SK-N-SH treated with all-trans-retinoic acid at 6 μM for 48 hours (cell line): Measurements from ENCODE around the gene DIP2A.

Experiments used
- ATAC-seq: fragments of 200-7000 bp; cut with Tn5 transposase; 3 replicates; pipeline ENCODE4 v1.9.1; 2020; ENCODE audit warnings: mild to moderate bottlenecking, moderate library complexity
- ARNTL ChIP-seq: fragments of 450-650 bp; formaldehyde crosslinking; IDR thresholded peaks from 2 replicates; pipeline ENCODE4 v1.5.0; 2020; ENCODE audit warnings: low read depth, mild to moderate bottlenecking, moderate library complexity, borderline replicate concordance
- CSDC2 ChIP-seq: fragments of 250-450 bp; sonication (Bioruptor Pico); IDR thresholded peaks from 2 replicates; pipeline ENCODE4 v1.5.0; 2020; ENCODE audit warnings: mild to moderate bottlenecking, moderate library complexity
- ESRRG ChIP-seq: fragments of 250-450 bp; sonication (Bioruptor Pico); IDR thresholded peaks from 2 replicates; pipeline ENCODE4 v1.6.1; 2021; ENCODE audit warnings: mild to moderate bottlenecking
- GLIS3 ChIP-seq: fragments of 250-450 bp; sonication (Bioruptor Pico); IDR thresholded peaks from 2 replicates; pipeline ENCODE4 v1.5.0; 2020; ENCODE audit warnings: mild to moderate bottlenecking, moderate library complexity
- ISL1 ChIP-seq: fragments of 250-450 bp; sonication (Bioruptor Pico); IDR thresholded peaks from 2 replicates; pipeline ENCODE4 v2.1.2; 2022; ENCODE audit warnings: mild to moderate bottlenecking, moderate library complexity
- OSR1 ChIP-seq: fragments of 250-450 bp; sonication (Bioruptor Pico); IDR thresholded peaks from 2 replicates; pipeline ENCODE4 v1.8.0; 2022; ENCODE audit warnings: moderate library complexity, mild to moderate bottlenecking, inconsistent platforms
- PPARA ChIP-seq: fragments of 250-450 bp; sonication (Bioruptor Pico); IDR thresholded peaks from 2 replicates; pipeline ENCODE4 v1.5.0; 2020; ENCODE audit warnings: mild to moderate bottlenecking, borderline replicate concordance
- SNAI2 ChIP-seq: fragments of 250-450 bp; sonication (Bioruptor Pico); IDR thresholded peaks from 2 replicates; pipeline ENCODE4 v1.5.0; 2020; ENCODE audit warnings: mild to moderate bottlenecking, moderate library complexity
- TCF4 ChIP-seq: fragments of 250-450 bp; sonication (Bioruptor Pico); IDR thresholded peaks from 2 replicates; pipeline ENCODE4 v1.8.0; 2021; ENCODE audit warnings: mild to moderate bottlenecking, moderate library complexity, borderline replicate concordance
- TOX ChIP-seq: fragments of 250-450 bp; sonication (Bioruptor Pico); IDR thresholded peaks from 2 replicates; pipeline ENCODE4 v1.8.0; 2021; ENCODE audit warnings: mild to moderate bottlenecking, moderate library complexity, borderline replicate concordance
- ZFP3 ChIP-seq: fragments of 250-450 bp; sonication (Bioruptor Pico); IDR thresholded peaks from 2 replicates; pipeline ENCODE4 v1.5.0; 2020; ENCODE audit warnings: mild to moderate bottlenecking, moderate library complexity
- ZFP30 ChIP-seq: fragments of 450-650 bp; formaldehyde crosslinking; IDR thresholded peaks from 2 replicates; pipeline ENCODE4 v1.5.0; 2022; ENCODE audit warnings: mild to moderate bottlenecking, moderate library complexity
- ZNF565 ChIP-seq: fragments of 450-650 bp; formaldehyde crosslinking; conservative IDR thresholded peaks from 2 replicates; pipeline ENCODE4 v1.5.0; 2020; ENCODE audit warnings: low read depth, mild to moderate bottlenecking, moderate library complexity
- ZNF70 ChIP-seq: fragments of 450-650 bp; formaldehyde crosslinking; IDR thresholded peaks from 2 replicates; pipeline ENCODE4 v1.5.0; 2020; ENCODE audit warnings: mild to moderate bottlenecking, moderate library complexity
- ZNF8 ChIP-seq: fragments of 450-650 bp; formaldehyde crosslinking; IDR thresholded peaks from 2 replicates; pipeline ENCODE4 v1.5.0; 2020; ENCODE audit warnings: mild to moderate bottlenecking, moderate library complexity
- TF ChIP-seq, protein P1 (sequence below): fragments of 250-450 bp; sonication (Bioruptor Pico); IDR thresholded peaks from 2 replicates; pipeline ENCODE4 v1.8.0; 2021; ENCODE audit warnings: low read depth, mild to moderate bottlenecking, moderate library complexity, borderline replicate concordance
- TF ChIP-seq, protein P2 (sequence below): fragments of 250-450 bp; sonication (Bioruptor Pico); IDR thresholded peaks from 2 replicates; pipeline ENCODE4 v1.5.1; 2020; ENCODE audit warnings: low read depth, mild to moderate bottlenecking, moderate library complexity
- TF ChIP-seq, protein P3 (sequence below): fragments of 250-450 bp; sonication (Bioruptor Pico); IDR thresholded peaks from 2 replicates; pipeline ENCODE4 v1.5.1; 2021; ENCODE audit warnings: mild to moderate bottlenecking, moderate library complexity
- TF ChIP-seq, protein P4 (sequence below): fragments of 250-450 bp; sonication (Bioruptor Pico); IDR thresholded peaks from 2 replicates; pipeline ENCODE4 v1.8.0; 2020; ENCODE audit warnings: mild to moderate bottlenecking, moderate library complexity, borderline replicate concordance

Gene DIP2A

DNA sequence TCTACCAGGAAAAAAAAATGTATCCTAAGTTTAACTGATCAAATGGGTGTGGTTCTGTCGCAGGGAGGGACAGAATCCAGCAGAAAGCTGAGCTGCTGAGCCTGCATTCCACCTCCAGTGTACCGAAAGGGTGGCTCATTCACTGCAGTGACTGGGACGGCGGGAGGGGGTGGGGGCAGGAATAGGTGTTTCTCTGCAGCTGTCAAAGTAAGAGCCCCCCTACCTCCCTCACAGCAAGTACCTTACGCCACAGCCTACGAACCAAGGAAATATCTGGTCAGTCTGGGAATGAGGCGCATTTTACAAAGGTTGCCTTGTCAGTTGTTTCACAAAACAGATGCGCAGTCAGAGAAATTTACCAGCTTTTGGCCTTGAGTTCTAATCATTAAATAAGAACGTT, 144.5 kb downstream of the DIP2A start:
- no peak for TF ChIP-seq ARNTL (CRISPR knock-in tag)
- TF ChIP-seq ESRRG (CRISPR knock-in tag): no peak
- TF ChIP-seq PPARA: no peak
- TF ChIP-seq CSDC2: no peak
- TF ChIP-seq ZNF565 (CRISPR knock-in tag): no peak
- TF ChIP-seq, protein P1, sequence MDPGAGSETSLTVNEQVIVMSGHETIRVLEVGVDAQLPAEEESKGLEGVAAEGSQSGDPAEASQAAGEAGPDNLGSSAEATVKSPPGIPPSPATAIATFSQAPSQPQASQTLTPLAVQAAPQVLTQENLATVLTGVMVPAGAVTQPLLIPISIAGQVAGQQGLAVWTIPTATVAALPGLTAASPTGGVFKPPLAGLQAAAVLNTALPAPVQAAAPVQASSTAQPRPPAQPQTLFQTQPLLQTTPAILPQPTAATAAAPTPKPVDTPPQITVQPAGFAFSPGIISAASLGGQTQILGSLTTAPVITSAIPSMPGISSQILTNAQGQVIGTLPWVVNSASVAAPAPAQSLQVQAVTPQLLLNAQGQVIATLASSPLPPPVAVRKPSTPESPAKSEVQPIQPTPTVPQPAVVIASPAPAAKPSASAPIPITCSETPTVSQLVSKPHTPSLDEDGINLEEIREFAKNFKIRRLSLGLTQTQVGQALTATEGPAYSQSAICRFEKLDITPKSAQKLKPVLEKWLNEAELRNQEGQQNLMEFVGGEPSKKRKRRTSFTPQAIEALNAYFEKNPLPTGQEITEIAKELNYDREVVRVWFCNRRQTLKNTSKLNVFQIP (CRISPR knock-in tag): no peak
- no peak for TF ChIP-seq TCF4
- no peak for TF ChIP-seq ZNF8 (CRISPR knock-in tag)
- TF ChIP-seq, protein P2, sequence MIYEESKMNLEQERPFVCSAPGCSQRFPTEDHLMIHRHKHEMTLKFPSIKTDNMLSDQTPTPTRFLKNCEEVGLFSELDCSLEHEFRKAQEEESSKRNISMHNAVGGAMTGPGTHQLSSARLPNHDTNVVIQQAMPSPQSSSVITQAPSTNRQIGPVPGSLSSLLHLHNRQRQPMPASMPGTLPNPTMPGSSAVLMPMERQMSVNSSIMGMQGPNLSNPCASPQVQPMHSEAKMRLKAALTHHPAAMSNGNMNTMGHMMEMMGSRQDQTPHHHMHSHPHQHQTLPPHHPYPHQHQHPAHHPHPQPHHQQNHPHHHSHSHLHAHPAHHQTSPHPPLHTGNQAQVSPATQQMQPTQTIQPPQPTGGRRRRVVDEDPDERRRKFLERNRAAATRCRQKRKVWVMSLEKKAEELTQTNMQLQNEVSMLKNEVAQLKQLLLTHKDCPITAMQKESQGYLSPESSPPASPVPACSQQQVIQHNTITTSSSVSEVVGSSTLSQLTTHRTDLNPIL (CRISPR knock-in tag): no peak
- TF ChIP-seq, protein P3, sequence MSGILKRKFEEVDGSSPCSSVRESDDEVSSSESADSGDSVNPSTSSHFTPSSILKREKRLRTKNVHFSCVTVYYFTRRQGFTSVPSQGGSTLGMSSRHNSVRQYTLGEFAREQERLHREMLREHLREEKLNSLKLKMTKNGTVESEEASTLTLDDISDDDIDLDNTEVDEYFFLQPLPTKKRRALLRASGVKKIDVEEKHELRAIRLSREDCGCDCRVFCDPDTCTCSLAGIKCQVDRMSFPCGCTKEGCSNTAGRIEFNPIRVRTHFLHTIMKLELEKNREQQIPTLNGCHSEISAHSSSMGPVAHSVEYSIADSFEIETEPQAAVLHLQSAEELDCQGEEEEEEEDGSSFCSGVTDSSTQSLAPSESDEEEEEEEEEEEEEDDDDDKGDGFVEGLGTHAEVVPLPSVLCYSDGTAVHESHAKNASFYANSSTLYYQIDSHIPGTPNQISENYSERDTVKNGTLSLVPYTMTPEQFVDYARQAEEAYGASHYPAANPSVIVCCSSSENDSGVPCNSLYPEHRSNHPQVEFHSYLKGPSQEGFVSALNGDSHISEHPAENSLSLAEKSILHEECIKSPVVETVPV (CRISPR knock-in tag): no peak
- TF ChIP-seq, all 23 proteins: peak for 0
- ATAC-seq: no peak

DNA sequence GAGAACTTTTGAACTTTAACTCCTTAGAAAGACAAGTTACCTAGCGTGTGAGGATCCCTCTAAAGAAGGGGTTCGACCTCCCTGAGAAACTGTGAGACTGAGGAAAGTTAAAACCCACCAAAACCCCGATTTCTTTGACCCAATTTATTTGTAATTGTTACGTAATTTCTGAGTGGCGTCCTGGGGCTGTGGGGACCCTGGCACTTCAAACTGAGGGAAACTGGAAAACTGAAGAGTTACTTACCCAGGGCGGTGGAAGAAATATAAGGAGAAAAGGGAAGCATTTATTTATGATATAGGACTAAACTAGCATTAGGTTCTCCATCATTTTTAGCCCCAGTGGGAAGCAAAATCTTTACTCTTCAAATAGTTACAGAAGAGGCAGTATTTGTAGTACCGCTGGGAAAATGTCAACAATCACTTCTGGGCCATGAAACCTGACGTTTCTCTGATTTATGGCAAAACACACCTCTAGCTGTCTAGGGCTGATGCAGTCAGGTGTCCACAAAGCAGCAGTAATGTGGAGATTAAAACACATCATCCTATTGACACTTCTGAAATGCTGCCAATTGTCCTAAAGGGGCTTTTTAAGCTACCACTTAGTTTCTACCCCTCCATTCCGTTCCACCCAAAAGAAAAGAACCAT, 145.8 kb downstream of the DIP2A start:
- no peak for ATAC-seq
- TF ChIP-seq SNAI2 (CRISPR knock-in tag) (no peak), TCF4 (no peak), ZNF70 (CRISPR knock-in tag) (no peak), ISL1 (CRISPR knock-in tag) (no peak), ZFP3 (CRISPR knock-in tag) (no peak), ZNF565 (CRISPR knock-in tag) (no peak), TOX (CRISPR knock-in tag) (no peak), ESRRG (CRISPR knock-in tag) (no peak), PPARA (no peak), ZFP30 (CRISPR knock-in tag) (no peak)
- TF ChIP-seq, protein P4, sequence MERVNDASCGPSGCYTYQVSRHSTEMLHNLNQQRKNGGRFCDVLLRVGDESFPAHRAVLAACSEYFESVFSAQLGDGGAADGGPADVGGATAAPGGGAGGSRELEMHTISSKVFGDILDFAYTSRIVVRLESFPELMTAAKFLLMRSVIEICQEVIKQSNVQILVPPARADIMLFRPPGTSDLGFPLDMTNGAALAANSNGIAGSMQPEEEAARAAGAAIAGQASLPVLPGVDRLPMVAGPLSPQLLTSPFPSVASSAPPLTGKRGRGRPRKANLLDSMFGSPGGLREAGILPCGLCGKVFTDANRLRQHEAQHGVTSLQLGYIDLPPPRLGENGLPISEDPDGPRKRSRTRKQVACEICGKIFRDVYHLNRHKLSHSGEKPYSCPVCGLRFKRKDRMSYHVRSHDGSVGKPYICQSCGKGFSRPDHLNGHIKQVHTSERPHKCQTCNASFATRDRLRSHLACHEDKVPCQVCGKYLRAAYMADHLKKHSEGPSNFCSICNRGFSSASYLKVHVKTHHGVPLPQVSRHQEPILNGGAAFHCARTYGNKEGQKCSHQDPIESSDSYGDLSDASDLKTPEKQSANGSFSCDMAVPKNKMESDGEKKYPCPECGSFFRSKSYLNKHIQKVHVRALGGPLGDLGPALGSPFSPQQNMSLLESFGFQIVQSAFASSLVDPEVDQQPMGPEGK: no peak
- TF ChIP-seq, protein P1 (CRISPR knock-in tag): no peak
- TF ChIP-seq, protein P2 (CRISPR knock-in tag): no peak

DNA sequence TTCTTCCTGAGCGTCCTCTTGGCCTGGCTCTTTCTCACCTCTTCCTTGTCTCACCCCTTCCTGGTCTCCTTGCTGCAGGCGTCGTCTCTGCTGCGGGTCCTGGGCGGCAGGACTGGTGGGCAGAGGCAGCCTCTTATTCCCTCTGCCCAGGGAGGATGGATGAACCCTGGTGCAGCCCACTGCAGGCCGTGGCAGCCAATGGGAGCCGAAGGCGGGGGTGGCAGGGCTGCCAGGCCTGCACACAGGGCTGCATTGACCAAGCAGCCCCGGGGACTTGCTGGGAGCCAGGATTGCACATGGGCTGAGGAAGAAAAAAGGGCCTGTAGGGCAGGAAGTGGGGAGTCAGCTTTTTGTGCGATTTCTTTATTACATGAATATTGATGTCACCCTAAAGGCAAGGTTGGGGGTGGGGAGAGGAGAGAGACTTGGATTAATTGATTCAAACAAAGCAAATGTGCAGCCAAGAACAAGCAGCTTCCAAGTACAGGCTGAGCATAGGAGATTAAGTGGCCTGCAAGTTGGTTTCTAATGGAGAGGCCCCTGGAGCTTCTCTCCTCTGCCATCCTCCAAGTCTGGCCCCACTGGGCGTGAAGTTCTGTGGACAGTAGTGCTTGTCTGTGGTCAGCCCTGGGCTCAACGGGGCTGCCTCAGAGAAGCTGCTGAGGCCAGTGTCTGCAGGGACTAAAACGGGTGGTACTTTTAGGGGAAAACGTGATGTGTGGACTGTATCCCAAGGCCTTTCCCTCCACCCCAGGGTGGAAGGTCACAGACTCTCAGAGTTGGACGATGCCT, 146.5 kb downstream of the DIP2A start, which contains the start of gene S100B:
TSS of gene S100B (minus strand) at position 108 of the 792 bp plus-strand sequence. CDS start 2,667 bp downstream, outside the sequence.
- TF ChIP-seq GLIS3 (CRISPR knock-in tag): no peak
- no peak for TF ChIP-seq ESRRG (CRISPR knock-in tag)
- TF ChIP-seq OSR1 (CRISPR knock-in tag): no peak
- TF ChIP-seq, protein P3 (CRISPR knock-in tag): no peak
- no peak for TF ChIP-seq ISL1 (CRISPR knock-in tag)
- no peak for TF ChIP-seq CSDC2
- ATAC-seq: peak; percentile 71
